Gastrocnemius medialis (tissue), 4 donors: ENCODE results near the gene CERS6.

ENCODE experiments used
- POLR2A ChIP-seq, 2 donors: fragments of 450-650 bp; IDR thresholded peaks; one replicate each; pipeline ENCODE4 v1.6.1; 2017; ENCODE audit warnings: antibody characterized with exemption in 2 of 2, mild to moderate bottlenecking in 2 of 2, moderate library complexity in 2 of 2
- TF ChIP-seq, protein P1 (sequence below), 5 experiments: fragments of 450-650 bp in 3 of 5; fragments of 200-600 bp in 2 of 5; sonication (generic) in 2 of 5; IDR thresholded peaks in 4 of 5; conservative IDR thresholded peaks in 1 of 5; 1 replicate in 4 of 5; 2 replicates in 1 of 5; pipeline ENCODE4 v1.5.1; 2016 to 2019; ENCODE audit warnings: antibody characterized with exemption in 5 of 5, mild to moderate bottlenecking in 3 of 5, moderate library complexity in 3 of 5

DNA sequence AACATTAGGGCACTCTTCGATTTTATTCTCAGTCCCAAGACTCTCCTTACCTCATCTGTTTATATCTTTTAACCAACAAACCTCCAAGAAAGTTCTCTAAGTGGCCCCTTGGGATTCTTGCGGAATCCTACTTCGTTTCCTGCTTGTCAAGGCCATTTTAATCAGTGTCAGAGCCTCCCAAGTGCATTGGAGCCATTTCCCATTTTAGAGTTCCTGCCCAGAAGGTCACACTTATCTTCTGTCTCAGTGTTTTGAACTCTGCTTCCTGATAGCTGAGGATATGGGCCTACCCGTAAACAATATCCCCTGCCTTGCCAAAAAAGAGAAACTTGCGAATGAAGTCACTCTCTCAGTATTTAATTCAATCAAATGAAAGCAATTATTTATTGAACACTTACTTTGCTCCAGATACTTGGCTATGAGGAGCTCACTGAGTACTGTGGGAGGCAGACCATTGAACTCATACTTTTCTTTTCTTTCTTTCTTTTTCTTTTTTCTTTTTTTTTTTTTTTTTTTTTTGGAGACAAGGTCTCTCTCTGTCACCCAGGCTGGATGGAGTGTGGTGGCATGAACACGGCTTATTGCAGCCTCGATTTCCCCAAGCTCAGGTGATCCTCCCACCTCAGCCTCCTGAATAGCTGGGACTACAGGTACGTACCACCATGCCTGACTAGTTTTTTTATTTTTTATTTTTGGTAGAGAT lies 340.7 kb downstream of the CERS6 start:
- TF ChIP-seq, protein P1, sequence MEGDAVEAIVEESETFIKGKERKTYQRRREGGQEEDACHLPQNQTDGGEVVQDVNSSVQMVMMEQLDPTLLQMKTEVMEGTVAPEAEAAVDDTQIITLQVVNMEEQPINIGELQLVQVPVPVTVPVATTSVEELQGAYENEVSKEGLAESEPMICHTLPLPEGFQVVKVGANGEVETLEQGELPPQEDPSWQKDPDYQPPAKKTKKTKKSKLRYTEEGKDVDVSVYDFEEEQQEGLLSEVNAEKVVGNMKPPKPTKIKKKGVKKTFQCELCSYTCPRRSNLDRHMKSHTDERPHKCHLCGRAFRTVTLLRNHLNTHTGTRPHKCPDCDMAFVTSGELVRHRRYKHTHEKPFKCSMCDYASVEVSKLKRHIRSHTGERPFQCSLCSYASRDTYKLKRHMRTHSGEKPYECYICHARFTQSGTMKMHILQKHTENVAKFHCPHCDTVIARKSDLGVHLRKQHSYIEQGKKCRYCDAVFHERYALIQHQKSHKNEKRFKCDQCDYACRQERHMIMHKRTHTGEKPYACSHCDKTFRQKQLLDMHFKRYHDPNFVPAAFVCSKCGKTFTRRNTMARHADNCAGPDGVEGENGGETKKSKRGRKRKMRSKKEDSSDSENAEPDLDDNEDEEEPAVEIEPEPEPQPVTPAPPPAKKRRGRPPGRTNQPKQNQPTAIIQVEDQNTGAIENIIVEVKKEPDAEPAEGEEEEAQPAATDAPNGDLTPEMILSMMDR (IDR thresholded peaks at IDR 0.05 in 4 of 5, conservative IDR thresholded peaks at IDR 0.05 in 1 of 5): no peak
- no peak for TF ChIP-seq POLR2A (IDR thresholded peaks at IDR 0.05)
